MM.1S (cell line): Measurements from ENCODE around the gene CDK5RAP2.

ENCODE experiments used
- DNase-seq: peaks from one replicate; pipeline ENCODE4 v3.0.0-alpha.2; 2015
- H2AFZ ChIP-seq: fragments of 300-600 bp; sonication (generic); 2 replicates; pipeline ENCODE4 v1.6.0; 2016; ENCODE audit warnings: antibody characterized with exemption, low read length
- H3F3A ChIP-seq: fragments of 300-600 bp; sonication (generic); 2 replicates; pipeline ENCODE4 v1.6.1; 2016; ENCODE audit warnings: mild to moderate bottlenecking, antibody characterized with exemption, low read length, moderate library complexity, mixed read lengths; ENCODE audit not compliant: insufficient read depth
- H3K27ac ChIP-seq: fragments of 300-600 bp; sonication (generic); 2 replicates; pipeline ENCODE4 v1.5.1; 2016; ENCODE audit warnings: mild to moderate bottlenecking, low read length
- H3K27me3 ChIP-seq: fragments of 300-600 bp; sonication (generic); replicated peaks from 2 replicates; pipeline ENCODE4 v1.6.0; 2016; ENCODE audit warnings: low read length; ENCODE audit not compliant: insufficient read depth
- H3K36me3 ChIP-seq: fragments of 300-600 bp; sonication (generic); replicated peaks from 2 replicates; pipeline ENCODE4 v1.6.1; 2016; ENCODE audit warnings: mild to moderate bottlenecking, low read length, mixed read lengths; ENCODE audit not compliant: insufficient read depth
- H3K4me1 ChIP-seq: fragments of 300-600 bp; sonication (generic); 2 replicates; pipeline ENCODE4 v1.6.1; 2016; ENCODE audit warnings: low read length, mixed read lengths
- H3K4me2 ChIP-seq: fragments of 300-600 bp; sonication (generic); 2 replicates; pipeline ENCODE4 v1.6.0; 2016; ENCODE audit warnings: low read depth, low read length
- H3K4me3 ChIP-seq: fragments of 300-600 bp; sonication (generic); 2 replicates; pipeline ENCODE4 v1.5.1; 2016; ENCODE audit warnings: low read length, mixed read lengths
- H3K79me2 ChIP-seq: fragments of 300-600 bp; sonication (generic); 2 replicates; pipeline ENCODE4 v1.6.1; 2016; ENCODE audit warnings: mixed run types, low read length, mixed read lengths
- H3K9ac ChIP-seq: fragments of 300-600 bp; sonication (generic); 2 replicates; pipeline ENCODE4 v1.6.1; 2016; ENCODE audit warnings: low read length, mixed read lengths
- H3K9me2 ChIP-seq: fragments of 300-600 bp; sonication (generic); replicated peaks from 2 replicates; pipeline ENCODE4 v1.6.1; 2016; ENCODE audit warnings: mild to moderate bottlenecking, low read length, mixed read lengths; ENCODE audit not compliant: insufficient read depth
- H3K9me3 ChIP-seq: fragments of 300-600 bp; sonication (generic); replicated peaks from 2 replicates; pipeline ENCODE4 v1.6.1; 2016; ENCODE audit warnings: mild to moderate bottlenecking, low read length, mixed read lengths; ENCODE audit not compliant: insufficient read depth
- H4K20me1 ChIP-seq: fragments of 300-600 bp; sonication (generic); 2 replicates; pipeline ENCODE4 v1.6.1; 2016; ENCODE audit warnings: mild to moderate bottlenecking, low read length, moderate library complexity, mixed read lengths; ENCODE audit not compliant: insufficient read depth
- CTCF ChIP-seq: fragments of 300-600 bp; sonication (generic); IDR thresholded peaks from 2 replicates; pipeline ENCODE4 v1.5.1; 2016; ENCODE audit warnings: antibody characterized with exemption, low read length, mixed read lengths
- EZH2 ChIP-seq: fragments of 300-600 bp; sonication (generic); optimal IDR thresholded peaks from 2 replicates; pipeline ENCODE3; 2017; ENCODE audit warnings: low read depth, mild to moderate bottlenecking, antibody characterized with exemption, low read length, mixed read lengths
- EZH2phosphoT487 ChIP-seq: fragments of 300-600 bp; sonication (generic); IDR thresholded peaks from 2 replicates; pipeline ENCODE4 v1.6.1; 2018; ENCODE audit warnings: antibody characterized with exemption, low read length

Gene CDK5RAP2

DNA sequence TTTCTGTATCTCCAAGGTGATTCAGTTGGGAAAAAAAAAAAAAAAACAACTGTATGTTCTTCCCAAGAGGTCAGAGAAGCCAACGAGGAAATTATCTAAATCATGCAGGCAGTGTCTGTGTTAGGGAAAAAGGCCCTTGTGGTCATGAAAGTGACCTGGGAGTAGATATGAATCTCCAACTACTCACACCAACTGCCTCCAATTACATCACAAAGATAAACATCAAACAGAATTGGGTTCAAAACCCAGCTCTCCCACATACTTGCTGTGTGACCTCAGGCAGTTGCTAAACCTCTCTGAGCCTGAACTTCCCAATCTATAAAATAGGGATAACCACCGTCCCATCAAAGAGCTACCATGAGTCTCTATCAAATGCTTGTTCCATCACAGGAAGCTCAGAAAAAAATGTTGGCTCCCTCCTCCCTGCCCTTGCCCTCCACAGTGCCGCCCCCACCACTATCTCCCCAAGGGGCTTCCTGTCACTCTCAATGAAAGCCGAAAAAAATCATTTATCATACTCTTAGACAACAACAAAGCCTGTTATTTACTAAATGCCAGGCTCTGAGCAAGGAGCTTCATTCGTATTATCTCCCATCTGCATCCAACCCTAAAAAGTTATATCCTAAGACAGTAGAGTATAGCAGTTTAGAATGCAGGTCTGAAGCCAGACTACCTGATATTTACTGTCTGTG, 42.9 kb downstream of the CDK5RAP2 start:
- Histone ChIP-seq H3K4me2 (no peak overlapping the region), H3K9me2 (no peaks in the 10 kb centered on the region), H3K27me3 (no peaks in the 10 kb centered on the region), H3K9me3 (no peaks in the 10 kb centered on the region), H3K4me1 (no peaks in the 10 kb centered on the region), H3K4me3 (no peak overlapping the region), H3K79me2 (peaks cover 8% of the 10 kb centered on the region; the same call in 1 of the 2 replicates), H3F3A (no peaks in the 10 kb centered on the region), H3K36me3 (peaks cover 19% of the 10 kb centered on the region), H4K20me1 (no peaks in the 10 kb centered on the region), H3K27ac (no peak overlapping the region), H2AFZ (no peak overlapping the region), H3K9ac (no peak overlapping the region)
- DNase-seq, result no peak
- TF ChIP-seq CTCF (no peak), EZH2 (no peak)

GRCh38 chr9:120536094-120536493, 43.9 kb downstream of the CDK5RAP2 start:
- no peak overlapping the region for H2AFZ ChIP-seq
- TF ChIP-seq CTCF (no peak), EZH2 (no peak), EZH2phosphoT487 (no peak)
- peaks cover 19% of the 10 kb centered on the region for H3K36me3 ChIP-seq
- H4K20me1 ChIP-seq, result no peaks in the 10 kb centered on the region
- no peaks in the 10 kb centered on the region for H3K4me1 ChIP-seq
- no peaks in the 10 kb centered on the region for H3K27me3 ChIP-seq
- H3K4me3 ChIP-seq, result no peak overlapping the region
- H3K9ac ChIP-seq, result no peak overlapping the region
- no peak overlapping the region for H3K27ac ChIP-seq
- no peak overlapping the region for H3K4me2 ChIP-seq
- no peaks in the 10 kb centered on the region for H3K9me3 ChIP-seq
- peaks cover 8% of the 10 kb centered on the region; the same call in 1 of the 2 replicates for H3K79me2 ChIP-seq
- no peaks in the 10 kb centered on the region for H3F3A ChIP-seq
- DNase-seq, result no peak
- H3K9me2 ChIP-seq, result no peaks in the 10 kb centered on the region

- no peaks in the 10 kb centered on the region for H3F3A ChIP-seq
- H3K4me3 ChIP-seq, result no peak overlapping the region
- H2AFZ ChIP-seq, result no peak overlapping the region
- H4K20me1 ChIP-seq, result no peaks in the 10 kb centered on the region
- H3K4me1 ChIP-seq, result no peaks in the 10 kb centered on the region
- no peak overlapping the region for H3K9ac ChIP-seq
- H3K27ac ChIP-seq, result no peak overlapping the region
- no peak overlapping the region for H3K4me2 ChIP-seq
- H3K9me2 ChIP-seq, result no peaks in the 10 kb centered on the region
- TF ChIP-seq EZH2 (no peak), EZH2phosphoT487 (no peak), CTCF (no peak)
- DNase-seq, result no peak
- H3K36me3 ChIP-seq, result peaks cover 18% of the 10 kb centered on the region
- no peaks in the 10 kb centered on the region for H3K79me2 ChIP-seq
- no peaks in the 10 kb centered on the region for H3K9me3 ChIP-seq
- H3K27me3 ChIP-seq, result no peaks in the 10 kb centered on the region
These were observed 45.7 kb downstream of the CDK5RAP2 start for GRCh38 chr9:120534266-120534665.
